ENCODE data around the gene LONP2. TPM values are rescaled to one million over a fixed set of nuclear protein-coding genes. Genes with fewer than 3 reads are reported as not detected.

The LONP2 gene
- total and polyA plus RNA-seq, 2 experiments from 2014 or later, result 12.4 to 25.2 TPM

DNA sequence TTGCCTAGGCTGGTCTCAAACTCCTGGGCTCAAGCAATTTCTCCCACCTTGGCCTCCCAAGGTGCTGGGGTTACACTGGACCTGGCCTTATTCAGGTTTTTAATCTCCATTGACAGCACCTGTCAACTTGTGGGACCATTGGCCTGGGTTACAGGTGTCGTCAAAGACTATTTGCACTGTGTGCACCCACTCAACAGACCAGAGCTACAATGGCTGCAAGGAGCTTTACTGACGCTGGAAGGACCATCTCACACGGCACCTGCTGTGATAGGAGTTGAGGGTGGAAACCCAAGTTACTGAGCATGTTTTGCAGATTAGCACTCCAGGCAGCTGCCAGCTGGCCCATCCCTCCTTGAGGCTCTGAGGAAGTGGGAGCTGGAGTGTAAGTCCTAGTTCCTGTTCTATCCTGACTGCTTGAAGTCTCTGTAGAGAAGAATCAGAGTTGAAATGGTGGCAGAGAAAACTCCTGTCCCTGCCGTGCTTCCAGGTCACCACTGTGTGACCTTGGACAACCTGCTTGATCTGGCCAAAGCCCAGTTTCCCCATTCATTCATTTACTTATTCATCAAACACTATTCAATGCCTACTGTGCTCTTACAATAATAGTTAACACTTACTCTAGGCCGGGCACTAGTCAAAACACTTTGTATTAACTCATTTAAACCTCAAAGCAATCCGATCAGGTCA lies 42.4 kb upstream of the LONP2 start:
- no peaks in the 10 kb centered on the region for H3K36me3 Mint-ChIP-seq (ENCODE audit: low read depth)
- no peak for ATAC-seq

DNA sequence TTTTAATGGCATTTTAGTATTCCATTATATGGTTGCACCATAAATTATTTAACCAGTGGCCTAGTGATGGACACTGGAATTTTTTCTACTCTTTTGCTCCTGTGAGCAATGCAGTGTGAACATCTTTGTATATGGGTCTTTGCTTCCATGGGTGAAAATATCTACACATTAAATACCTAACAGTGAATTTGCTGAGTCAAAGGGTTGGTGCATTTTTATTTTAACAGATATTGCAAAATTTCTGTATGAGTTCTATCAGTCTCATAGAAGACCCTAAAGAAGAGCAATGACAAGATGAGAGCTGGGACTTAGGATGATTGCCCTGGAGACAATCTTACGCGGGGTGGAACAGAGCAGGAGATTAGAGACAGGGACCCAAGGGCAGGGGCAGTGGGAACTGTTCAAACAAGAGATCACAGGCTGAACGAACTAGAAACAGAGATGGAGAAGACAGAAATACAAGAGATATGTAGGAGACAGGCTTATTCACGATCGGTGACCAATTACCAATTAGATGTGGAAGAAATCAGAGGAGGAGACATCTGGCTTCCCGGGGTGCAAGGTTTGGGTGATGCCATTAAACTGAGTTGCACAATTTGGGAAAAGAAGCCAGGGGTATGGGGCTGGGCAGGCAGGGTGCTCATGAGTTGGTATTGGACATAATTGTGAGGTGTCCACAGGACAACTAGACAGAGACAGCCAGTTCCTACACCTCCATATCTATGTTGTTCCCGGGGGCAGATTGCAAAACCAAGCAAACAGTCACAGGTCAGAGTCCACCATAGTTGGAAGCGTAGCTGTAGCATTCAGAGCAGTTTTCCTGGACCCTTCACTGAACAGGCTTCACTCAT lies 39.9 kb upstream of the LONP2 start:
- Mint-ChIP-seq H3K4me1 (no peaks in the 10 kb centered on the region; the same call in 2 of the 3 replicates), H3K27me3 (ENCODE audit: insufficient read depth, low read depth, poor library complexity) (peaks cover 7% of the 10 kb centered on the region), H3K27ac (no peak overlapping the region), H3K36me3 (ENCODE audit: low read depth) (no peaks in the 10 kb centered on the region), H3K9me3 (no peaks in the 10 kb centered on the region), H3K4me3 (no peak overlapping the region)
- no peaks in the 10 kb centered on the region for H3F3A ChIP-seq (replicated peaks; ENCODE audit: low read depth)
- no peaks in the 10 kb centered on the region for H3K79me2 ChIP-seq (replicated peaks; ENCODE audit: insufficient read depth)
- DNase-seq (ENCODE audit: low spot score), result no peak
- TF ChIP-seq ZNF331 (CRISPR knock-in tag; IDR thresholded peaks at IDR 0.05; ENCODE audit: low read depth) (no peak), EZH2phosphoT487 (IDR thresholded peaks at IDR 0.05; ENCODE audit: unreplicated experiment) (no peak), EZH2 (IDR thresholded peaks at IDR 0.05; ENCODE audit: low read depth, unreplicated experiment) (no peak)
- no peak overlapping the region for H3K4me2 ChIP-seq
- no peak overlapping the region for H3K4me3 ChIP-seq
- ATAC-seq, result no peak
- no peaks in the 10 kb centered on the region for H4K20me1 ChIP-seq (replicated peaks; ENCODE audit: insufficient read depth)
- no peaks in the 10 kb centered on the region for H3K9me2 ChIP-seq (ENCODE audit: insufficient read depth)
- H3K27ac ChIP-seq (ENCODE audit: low read depth), result no peak overlapping the region
- H3K36me3 ChIP-seq (ENCODE audit: insufficient read depth), result no peaks in the 10 kb centered on the region
- no peaks in the 10 kb centered on the region for H3K27me3 ChIP-seq (ENCODE audit: insufficient read depth)
- H2AFZ ChIP-seq, result no peak overlapping the region
- no peaks in the 10 kb centered on the region for H3K4me1 ChIP-seq (ENCODE audit: insufficient read depth)

More for the DNA sequence above, 42.4 kb upstream of the LONP2 start:
- Histone ChIP-seq H3K27ac (ENCODE audit: low read depth) (no peak overlapping the region), H3F3A (replicated peaks; ENCODE audit: low read depth) (no peaks in the 10 kb centered on the region), H3K4me3 (no peak overlapping the region), H3K4me1 (ENCODE audit: insufficient read depth) (no peaks in the 10 kb centered on the region), H3K79me2 (replicated peaks; ENCODE audit: insufficient read depth) (no peaks in the 10 kb centered on the region), H4K20me1 (replicated peaks; ENCODE audit: insufficient read depth) (no peaks in the 10 kb centered on the region), H3K4me2 (no peak overlapping the region), H2AFZ (peak overlapping the region; percentile 18; the same call in 1 of the 2 replicates), H3K27me3 (ENCODE audit: insufficient read depth) (no peaks in the 10 kb centered on the region), H3K9me2 (ENCODE audit: insufficient read depth) (0 out of 2 replicates have a peak, but pooled peaks cover 3% of the 10 kb centered on the region), H3K36me3 (ENCODE audit: insufficient read depth) (no peaks in the 10 kb centered on the region)
- Mint-ChIP-seq H3K27ac (no peak overlapping the region), H3K4me1 (no peaks in the 10 kb centered on the region; the same call in 2 of the 3 replicates), H3K4me3 (no peak overlapping the region), H3K27me3 (ENCODE audit: insufficient read depth, low read depth, poor library complexity) (peaks cover 3% of the 10 kb centered on the region), H3K9me3 (no peaks in the 10 kb centered on the region)
- TF ChIP-seq ZNF331 (CRISPR knock-in tag; IDR thresholded peaks at IDR 0.05; ENCODE audit: low read depth), result no peak
- DNase-seq (ENCODE audit: low spot score), result no peak

DNA sequence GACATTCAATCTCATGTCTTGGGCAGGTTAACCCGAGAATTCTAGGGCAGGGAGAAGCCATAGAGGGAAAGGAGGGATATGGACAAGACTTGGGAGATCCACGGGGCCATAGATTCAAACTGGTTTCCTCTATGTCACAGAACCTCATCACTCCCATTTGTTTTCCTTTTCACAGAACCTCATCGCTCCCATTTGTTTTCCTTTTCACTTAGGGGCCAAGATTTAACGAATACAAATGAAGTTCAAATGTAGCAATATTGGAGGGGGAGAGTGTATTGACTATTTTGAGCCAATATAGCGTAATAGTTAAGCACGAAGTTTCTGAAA lies 39.3 kb upstream of the LONP2 start:
- H3K36me3 Mint-ChIP-seq (ENCODE audit: low read depth), result no peaks in the 10 kb centered on the region
- no peak overlapping the region for H2AFZ ChIP-seq
- H3K4me3 Mint-ChIP-seq, result no peak overlapping the region

More for the DNA sequence above, 39.3 kb upstream of the LONP2 start:
- H3K9me3 Mint-ChIP-seq, result no peaks in the 10 kb centered on the region
- no peaks in the 10 kb centered on the region for H3K79me2 ChIP-seq (replicated peaks; ENCODE audit: insufficient read depth)
- H3K36me3 ChIP-seq (ENCODE audit: insufficient read depth), result no peaks in the 10 kb centered on the region
- H3K27me3 Mint-ChIP-seq (ENCODE audit: insufficient read depth, low read depth, poor library complexity), result peaks cover 7% of the 10 kb centered on the region
- TF ChIP-seq EZH2 (IDR thresholded peaks at IDR 0.05; ENCODE audit: low read depth, unreplicated experiment), result no peak
- no peak for TF ChIP-seq NANOG (IDR thresholded peaks at IDR 0.05; ENCODE audit: borderline replicate concordance)
- no peak for TF ChIP-seq POLR2AphosphoS5 (IDR thresholded peaks at IDR 0.05; ENCODE audit: low read depth)
- TF ChIP-seq EZH2phosphoT487 (IDR thresholded peaks at IDR 0.05; ENCODE audit: unreplicated experiment), result no peak
- TF ChIP-seq CREB1 (CRISPR knock-in tag; IDR thresholded peaks at IDR 0.05; ENCODE audit: low read depth), result no peak
- TF ChIP-seq, protein P1, sequence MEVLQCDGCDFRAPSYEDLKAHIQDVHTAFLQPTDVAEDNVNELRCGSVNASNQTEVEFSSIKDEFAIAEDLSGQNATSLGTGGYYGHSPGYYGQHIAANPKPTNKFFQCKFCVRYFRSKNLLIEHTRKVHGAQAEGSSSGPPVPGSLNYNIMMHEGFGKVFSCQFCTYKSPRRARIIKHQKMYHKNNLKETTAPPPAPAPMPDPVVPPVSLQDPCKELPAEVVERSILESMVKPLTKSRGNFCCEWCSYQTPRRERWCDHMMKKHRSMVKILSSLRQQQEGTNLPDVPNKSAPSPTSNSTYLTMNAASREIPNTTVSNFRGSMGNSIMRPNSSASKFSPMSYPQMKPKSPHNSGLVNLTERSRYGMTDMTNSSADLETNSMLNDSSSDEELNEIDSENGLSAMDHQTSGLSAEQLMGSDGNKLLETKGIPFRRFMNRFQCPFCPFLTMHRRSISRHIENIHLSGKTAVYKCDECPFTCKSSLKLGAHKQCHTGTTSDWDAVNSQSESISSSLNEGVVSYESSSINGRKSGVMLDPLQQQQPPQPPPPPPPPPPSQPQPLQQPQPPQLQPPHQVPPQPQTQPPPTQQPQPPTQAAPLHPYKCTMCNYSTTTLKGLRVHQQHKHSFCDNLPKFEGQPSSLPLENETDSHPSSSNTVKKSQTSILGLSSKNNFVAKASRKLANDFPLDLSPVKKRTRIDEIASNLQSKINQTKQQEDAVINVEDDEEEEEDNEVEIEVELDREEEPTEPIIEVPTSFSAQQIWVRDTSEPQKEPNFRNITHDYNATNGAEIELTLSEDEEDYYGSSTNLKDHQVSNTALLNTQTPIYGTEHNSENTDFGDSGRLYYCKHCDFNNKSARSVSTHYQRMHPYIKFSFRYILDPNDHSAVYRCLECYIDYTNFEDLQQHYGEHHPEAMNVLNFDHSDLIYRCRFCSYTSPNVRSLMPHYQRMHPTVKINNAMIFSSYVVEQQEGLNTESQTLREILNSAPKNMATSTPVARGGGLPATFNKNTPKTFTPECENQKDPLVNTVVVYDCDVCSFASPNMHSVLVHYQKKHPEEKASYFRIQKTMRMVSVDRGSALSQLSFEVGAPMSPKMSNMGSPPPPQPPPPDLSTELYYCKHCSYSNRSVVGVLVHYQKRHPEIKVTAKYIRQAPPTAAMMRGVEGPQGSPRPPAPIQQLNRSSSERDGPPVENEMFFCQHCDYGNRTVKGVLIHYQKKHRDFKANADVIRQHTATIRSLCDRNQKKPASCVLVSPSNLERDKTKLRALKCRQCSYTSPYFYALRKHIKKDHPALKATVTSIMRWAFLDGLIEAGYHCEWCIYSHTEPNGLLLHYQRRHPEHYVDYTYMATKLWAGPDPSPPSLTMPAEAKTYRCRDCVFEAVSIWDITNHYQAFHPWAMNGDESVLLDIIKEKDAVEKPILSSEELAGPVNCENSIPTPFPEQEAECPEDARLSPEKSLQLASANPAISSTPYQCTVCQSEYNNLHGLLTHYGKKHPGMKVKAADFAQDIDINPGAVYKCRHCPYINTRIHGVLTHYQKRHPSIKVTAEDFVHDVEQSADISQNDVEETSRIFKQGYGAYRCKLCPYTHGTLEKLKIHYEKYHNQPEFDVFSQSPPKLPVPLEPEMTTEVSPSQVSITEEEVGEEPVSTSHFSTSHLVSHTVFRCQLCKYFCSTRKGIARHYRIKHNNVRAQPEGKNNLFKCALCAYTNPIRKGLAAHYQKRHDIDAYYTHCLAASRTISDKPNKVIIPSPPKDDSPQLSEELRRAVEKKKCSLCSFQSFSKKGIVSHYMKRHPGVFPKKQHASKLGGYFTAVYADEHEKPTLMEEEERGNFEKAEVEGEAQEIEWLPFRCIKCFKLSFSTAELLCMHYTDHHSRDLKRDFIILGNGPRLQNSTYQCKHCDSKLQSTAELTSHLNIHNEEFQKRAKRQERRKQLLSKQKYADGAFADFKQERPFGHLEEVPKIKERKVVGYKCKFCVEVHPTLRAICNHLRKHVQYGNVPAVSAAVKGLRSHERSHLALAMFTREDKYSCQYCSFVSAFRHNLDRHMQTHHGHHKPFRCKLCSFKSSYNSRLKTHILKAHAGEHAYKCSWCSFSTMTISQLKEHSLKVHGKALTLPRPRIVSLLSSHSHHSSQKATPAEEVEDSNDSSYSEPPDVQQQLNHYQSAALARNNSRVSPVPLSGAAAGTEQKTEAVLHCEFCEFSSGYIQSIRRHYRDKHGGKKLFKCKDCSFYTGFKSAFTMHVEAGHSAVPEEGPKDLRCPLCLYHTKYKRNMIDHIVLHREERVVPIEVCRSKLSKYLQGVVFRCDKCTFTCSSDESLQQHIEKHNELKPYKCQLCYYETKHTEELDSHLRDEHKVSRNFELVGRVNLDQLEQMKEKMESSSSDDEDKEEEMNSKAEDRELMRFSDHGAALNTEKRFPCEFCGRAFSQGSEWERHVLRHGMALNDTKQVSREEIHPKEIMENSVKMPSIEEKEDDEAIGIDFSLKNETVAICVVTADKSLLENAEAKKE (CRISPR knock-in tag; IDR thresholded peaks at IDR 0.05), result no peak
- no peak overlapping the region for H3K4me3 ChIP-seq
- no peaks in the 10 kb centered on the region; the same call in 2 of the 3 replicates for H3K4me1 Mint-ChIP-seq
- DNase-seq (ENCODE audit: low spot score) (no peak), ATAC-seq (no peak)
- no peaks in the 10 kb centered on the region for H4K20me1 ChIP-seq (replicated peaks; ENCODE audit: insufficient read depth)
- no peak overlapping the region for H3K27ac Mint-ChIP-seq
- no peak overlapping the region for H3K4me2 ChIP-seq
- H3K27me3 ChIP-seq (ENCODE audit: insufficient read depth), result no peaks in the 10 kb centered on the region
- no peaks in the 10 kb centered on the region for H3K9me2 ChIP-seq (ENCODE audit: insufficient read depth)
- H3K4me1 ChIP-seq (ENCODE audit: insufficient read depth), result no peaks in the 10 kb centered on the region
- H3K27ac ChIP-seq (ENCODE audit: low read depth), result no peak overlapping the region
- no peaks in the 10 kb centered on the region for H3F3A ChIP-seq (replicated peaks; ENCODE audit: low read depth)

All from GM23338 (cell line).